HCT116 (cell line): ENCODE data around the gene CLIP4. TPM values are rescaled to one million over a fixed set of nuclear protein-coding genes. Genes with fewer than 3 reads are reported as not detected.

Experiments used
- ATAC-seq: fragments of 200-7000 bp; cut with Tn5 transposase; 2 replicates; pipeline ENCODE4 v1.9.1; 2020; ENCODE audit warnings: mild to moderate bottlenecking, moderate library complexity
- BruUV-seq: library from RNA; stranded (reverse); fragments of 400-500 nt; replicated peaks from 2 replicates; lab custom pipeline; 2021; lab: Mats Ljungman, UMichigan
- CTCF ChIA-PET: fragments of 300-600 bp; sonication (Branson Sonifier 250); formaldehyde crosslinking; loops from one replicate; lab custom pipeline; 2021; ENCODE audit warnings: antibody characterized with exemption; lab: Charles Lee
- POLR2A ChIA-PET: fragments of 300-600, 350-600 bp; sonication (Branson Sonifier 250); formaldehyde crosslinking; loops from one replicate; lab custom pipeline; 2021; ENCODE audit warnings: antibody characterized with exemption; lab: Charles Lee
- RAD21 ChIA-PET, 2 experiments: fragments of 300-600 bp; sonication (Branson Sonifier 250); formaldehyde crosslinking; loops; one replicate each; lab custom pipeline; 2023; ENCODE audit warnings: low total read pairs in 2 of 2; ENCODE audit not compliant: uncharacterized antibody in 2 of 2, unreplicated experiment in 2 of 2, low non-redundant PET in 1 of 2; lab: Charles Lee
- DNase-seq: peaks from one replicate; pipeline ENCODE4 v3.0.0-alpha.2; 2010; ENCODE audit warnings: low read depth, low spot score
- H2AFZ ChIP-seq: fragments of 200-600 bp; shearing (Covaris generic), sonication (generic); 2 replicates; pipeline ENCODE4 v1.6.1; 2017; ENCODE audit warnings: low read depth, mixed run types, mixed read lengths, antibody characterized with exemption, low read length; ENCODE audit not compliant: poor library complexity, severe bottlenecking
- H3K27ac ChIP-seq: 2 replicates; pipeline ENCODE4 v1.5.1; 2012; ENCODE audit warnings: low read depth, low read length
- H3K27me3 ChIP-seq: fragments of 200-600 bp; sonication (generic); 2 replicates; pipeline ENCODE4 v1.6.1; 2016; ENCODE audit warnings: mixed run types, low read length, mixed read lengths; ENCODE audit not compliant: insufficient read depth
- H3K36me3 ChIP-seq, 2 experiments: fragments of 200-500 bp in 1 of 2; fragments of 200-600 bp in 1 of 2; sonication (Bioruptor generic) in 1 of 2; sonication (generic) in 1 of 2; 2 replicates each; pipeline versions ENCODE4 v1.5.1 to v1.6.1; 2014 to 2016; ENCODE audit warnings: low read length in 2 of 2, inconsistent platforms in 1 of 2, mixed read lengths in 1 of 2, mixed run types in 1 of 2; ENCODE audit not compliant: insufficient read depth in 2 of 2, control insufficient read depth in 1 of 2
- H3K4me1 ChIP-seq, 2 experiments: fragments of 200-600 bp in 1 of 2; sonication (generic) in 1 of 2; 2 replicates each; pipeline versions ENCODE4 v1.5.1 to v1.6.1; 2012 to 2017; ENCODE audit warnings: low read length in 2 of 2, inconsistent platforms in 1 of 2, mild to moderate bottlenecking in 1 of 2, mixed read lengths in 1 of 2, mixed run types in 1 of 2, moderate library complexity in 1 of 2; ENCODE audit not compliant: insufficient read depth in 2 of 2, control insufficient read depth in 1 of 2
- H3K4me2 ChIP-seq: fragments of 200-600 bp; sonication (generic); 2 replicates; pipeline ENCODE4 v1.6.1; 2017; ENCODE audit warnings: mixed run types, low read length, mixed read lengths
- H3K4me3 ChIP-seq, 2 experiments: fragments of 200-600 bp in 1 of 2; sonication (generic) in 1 of 2; replicated peaks in 1 of 2; 2 replicates each; pipeline ENCODE4 v1.5.1; 2011 to 2016; ENCODE audit warnings: low read length in 2 of 2, control low read depth in 1 of 2, low read depth in 1 of 2, mild to moderate bottlenecking in 1 of 2, mixed read lengths in 1 of 2, mixed run types in 1 of 2
- H3K79me2 ChIP-seq: fragments of 200-600 bp; sonication (generic); 2 replicates; pipeline ENCODE4 v1.6.1; 2017; ENCODE audit warnings: mild to moderate bottlenecking, mixed run types, low read length, moderate library complexity, mixed read lengths; ENCODE audit not compliant: insufficient read depth
- H3K9ac ChIP-seq: fragments of 200-600 bp; sonication (generic); 2 replicates; pipeline ENCODE4 v1.6.1; 2016; ENCODE audit warnings: low read length, mixed read lengths
- H3K9me2 ChIP-seq: fragments of 200-600 bp; sonication (generic), shearing (Covaris generic); 2 replicates; pipeline ENCODE4 v1.6.1; 2017; ENCODE audit warnings: mixed run types, mild to moderate bottlenecking, moderate library complexity; ENCODE audit not compliant: insufficient read depth
- H3K9me3 ChIP-seq, 2 experiments: fragments of 200-500 bp in 1 of 2; fragments of 200-600 bp in 1 of 2; sonication (Bioruptor generic) in 1 of 2; sonication (generic) in 1 of 2; 2 replicates each; pipeline ENCODE4 v1.6.1; 2014 to 2017; ENCODE audit warnings: low read length in 2 of 2, mixed read lengths in 2 of 2, inconsistent platforms in 1 of 2, low read depth in 1 of 2, mild to moderate bottlenecking in 1 of 2, mixed run types in 1 of 2, moderate library complexity in 1 of 2; ENCODE audit not compliant: control insufficient read depth in 1 of 2, insufficient read depth in 1 of 2
- H4K20me1 ChIP-seq: fragments of 200-600 bp; sonication (generic), shearing (Covaris generic); 2 replicates; pipeline ENCODE4 v1.6.1; 2017; ENCODE audit warnings: mixed run types, mild to moderate bottlenecking, moderate library complexity; ENCODE audit not compliant: insufficient read depth
- ATF3 ChIP-seq: IDR thresholded peaks from 2 replicates; pipeline ENCODE4 v1.6.1; 2012
- CBX3 ChIP-seq: IDR thresholded peaks from 2 replicates; pipeline ENCODE4 v1.6.1; 2012; ENCODE audit warnings: low read depth
- CEBPB ChIP-seq: IDR thresholded peaks from 2 replicates; pipeline ENCODE4 v1.6.1; 2012; ENCODE audit warnings: low read depth
- EGR1 ChIP-seq: IDR thresholded peaks from 2 replicates; pipeline ENCODE4 v1.6.1; 2012; ENCODE audit warnings: low read depth
- ELF1 ChIP-seq: IDR thresholded peaks from 2 replicates; pipeline ENCODE4 v1.6.1; 2012; ENCODE audit warnings: low read depth, borderline replicate concordance
- EZH2 ChIP-seq: fragments of 200-600 bp; sonication (generic); IDR thresholded peaks from 2 replicates; pipeline ENCODE4 v1.6.1; 2017; ENCODE audit warnings: antibody characterized with exemption, mixed run types
- EZH2phosphoT487 ChIP-seq: fragments of 200-600 bp; IDR thresholded peaks from 2 replicates; pipeline ENCODE4 v1.6.1; 2018; ENCODE audit warnings: antibody characterized with exemption, borderline replicate concordance
- FOSL1 ChIP-seq: IDR thresholded peaks from 2 replicates; pipeline ENCODE4 v1.6.1; 2012; ENCODE audit warnings: low read depth
- JUND ChIP-seq: IDR thresholded peaks from 2 replicates; pipeline ENCODE4 v1.6.1; 2012
- MAX ChIP-seq: IDR thresholded peaks from 2 replicates; pipeline ENCODE4 v1.6.1; 2012
- POLR2AphosphoS5 ChIP-seq: IDR thresholded peaks from 2 replicates; pipeline ENCODE4 v1.6.1; 2011; ENCODE audit warnings: mild to moderate bottlenecking, low read depth, low read length, moderate library complexity
- RAD21 ChIP-seq: IDR thresholded peaks from 2 replicates; pipeline ENCODE4 v1.6.1; 2012; ENCODE audit warnings: low read depth, mild to moderate bottlenecking
- REST ChIP-seq: IDR thresholded peaks from 2 replicates; pipeline ENCODE4 v1.6.1; 2012; ENCODE audit warnings: low read depth
- SIN3A ChIP-seq: IDR thresholded peaks from 2 replicates; pipeline ENCODE4 v1.6.1; 2012; ENCODE audit warnings: low read depth
- SP1 ChIP-seq: IDR thresholded peaks from 2 replicates; pipeline ENCODE4 v1.6.1; 2012; ENCODE audit warnings: low read depth
- SRF ChIP-seq: IDR thresholded peaks from 2 replicates; pipeline ENCODE4 v1.6.1; 2012; ENCODE audit warnings: low read depth
- TCF7L2 ChIP-seq: IDR thresholded peaks from 2 replicates; pipeline ENCODE4 v1.7.0; 2011; ENCODE audit warnings: borderline replicate concordance, inconsistent platforms; ENCODE audit not compliant: insufficient read depth, insufficient read length; ENCODE audit errors: extremely low read depth
- ZFX ChIP-seq: fragments of 450-650 bp; IDR thresholded peaks from 2 replicates; pipeline ENCODE4 v1.6.1; 2017
- intact Hi-C: fragments of 100-400 bp; cut with micrococcal nuclease; formaldehyde crosslinking; loops from 2 replicates; pipeline ENCODE4 v1.10.0; 2022
- total RNA-seq: library from RNA; stranded (reverse); gene quantifications from one replicate; pipeline ENCODE4 v1.2.1, GENCODE V29; 2021; ENCODE audit not compliant: unreplicated experiment
- TF ChIP-seq, protein P1 (sequence below): IDR thresholded peaks from 2 replicates; pipeline ENCODE4 v1.6.1; 2011; ENCODE audit warnings: mild to moderate bottlenecking, low read length, moderate library complexity; ENCODE audit not compliant: insufficient replicate concordance; ENCODE audit errors: extremely low read depth

Gene CLIP4
- total RNA-seq, 1 experiment from 2014 or later: 27.8 TPM

DNA sequence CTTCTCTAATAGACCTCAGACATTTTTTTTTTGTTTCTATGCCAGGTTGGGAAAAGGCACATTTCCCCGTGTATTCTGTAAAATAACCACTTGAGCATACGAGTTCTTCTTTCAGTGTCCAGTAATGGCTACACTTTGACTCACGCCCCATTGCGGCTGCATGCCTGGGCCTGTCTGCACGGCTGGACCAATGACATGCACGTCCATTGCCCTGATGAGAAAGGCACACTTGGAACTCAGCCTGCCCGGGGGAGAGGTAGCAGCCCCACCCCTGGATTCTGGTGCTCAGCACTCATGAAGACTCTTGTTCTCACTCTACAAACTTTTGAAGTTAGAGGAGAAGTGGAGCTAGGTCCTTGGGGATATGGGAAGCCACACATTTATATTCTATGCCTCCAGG is 46.7 kb upstream of the CLIP4 start:
- CTCF ChIA-PET: no interaction called here
- H3K36me3 ChIP-seq: no peaks in the 10 kb centered on the region
- intact Hi-C loops: no loop called here
- RAD21 ChIA-PET: no interaction called here
- H4K20me1 ChIP-seq: no peaks in the 10 kb centered on the region
- no peaks in the 10 kb centered on the region for H3K9me2 ChIP-seq
- peak; percentile 19; the same call in 1 of the 2 replicates for ATAC-seq
- no peak overlapping the region for H3K27ac ChIP-seq
- no TSS peak for BruUV-seq
- no peak overlapping the region for H3K4me3 ChIP-seq
- no peaks in the 10 kb centered on the region for H3K9me3 ChIP-seq
- no peak overlapping the region; the same call in 1 of the 2 replicates for H3K4me2 ChIP-seq
- POLR2A ChIA-PET: no interaction called here
- no peak overlapping the region for H2AFZ ChIP-seq
- no peaks in the 10 kb centered on the region for H3K79me2 ChIP-seq
- no peak for TF ChIP-seq CEBPB
- TF ChIP-seq JUND: no peak
- TF ChIP-seq RAD21: no peak
- no peak for TF ChIP-seq POLR2AphosphoS5
- TF ChIP-seq EZH2phosphoT487: no peak
- TF ChIP-seq SIN3A: no peak
- no peak for TF ChIP-seq CBX3
- TF ChIP-seq EGR1: no peak
- TF ChIP-seq, protein P1, sequence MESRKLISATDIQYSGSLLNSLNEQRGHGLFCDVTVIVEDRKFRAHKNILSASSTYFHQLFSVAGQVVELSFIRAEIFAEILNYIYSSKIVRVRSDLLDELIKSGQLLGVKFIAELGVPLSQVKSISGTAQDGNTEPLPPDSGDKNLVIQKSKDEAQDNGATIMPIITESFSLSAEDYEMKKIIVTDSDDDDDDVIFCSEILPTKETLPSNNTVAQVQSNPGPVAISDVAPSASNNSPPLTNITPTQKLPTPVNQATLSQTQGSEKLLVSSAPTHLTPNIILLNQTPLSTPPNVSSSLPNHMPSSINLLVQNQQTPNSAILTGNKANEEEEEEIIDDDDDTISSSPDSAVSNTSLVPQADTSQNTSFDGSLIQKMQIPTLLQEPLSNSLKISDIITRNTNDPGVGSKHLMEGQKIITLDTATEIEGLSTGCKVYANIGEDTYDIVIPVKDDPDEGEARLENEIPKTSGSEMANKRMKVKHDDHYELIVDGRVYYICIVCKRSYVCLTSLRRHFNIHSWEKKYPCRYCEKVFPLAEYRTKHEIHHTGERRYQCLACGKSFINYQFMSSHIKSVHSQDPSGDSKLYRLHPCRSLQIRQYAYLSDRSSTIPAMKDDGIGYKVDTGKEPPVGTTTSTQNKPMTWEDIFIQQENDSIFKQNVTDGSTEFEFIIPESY: no peak
- TF ChIP-seq ELF1: no peak
- TF ChIP-seq ZFX: no peak
- no peak for TF ChIP-seq EZH2
- TF ChIP-seq TCF7L2: no peak
- TF ChIP-seq SP1: no peak
- no peak for TF ChIP-seq FOSL1
- no peak for TF ChIP-seq REST
- TF ChIP-seq MAX: no peak
- TF ChIP-seq SRF: no peak
- no peak for TF ChIP-seq ATF3
- H3K9ac ChIP-seq: no peak overlapping the region
- H3K4me1 ChIP-seq: peaks cover 0 to 9% of the 10 kb centered on the region in 2 experiments; a peak in 2 of 4 replicates
- no peak for DNase-seq
- no peaks in the 10 kb centered on the region for H3K27me3 ChIP-seq
